Spleen (tissue), 11 donors: Measurements from ENCODE around the gene C4orf50. TPM values are rescaled to one million over a fixed set of nuclear protein-coding genes. Genes with fewer than 3 reads are reported as not detected.

Source experiments
- DNase-seq: peaks from one replicate; pipeline ENCODE4 v3.0.0-alpha.2; 2020
- H3K27ac ChIP-seq, 8 donors: fragments of 200-600 bp; sonication (generic) in 7 of 8; 1 replicate in 4 of 8; 2 replicates in 4 of 8; pipeline versions ENCODE4 v1.5.0 to v1.8.0; 2016 to 2021; ENCODE audit warnings: inconsistent platforms in 4 of 8, mild to moderate bottlenecking in 4 of 8, moderate library complexity in 1 of 8
- H3K27me3 ChIP-seq, 7 donors: fragments of 200-600 bp; sonication (generic) in 6 of 7; replicated peaks in 1 of 7; 1 replicate in 4 of 7; 2 replicates in 3 of 7; pipeline versions ENCODE4 v1.5.0 to v1.8.0; 2016 to 2021; ENCODE audit warnings: inconsistent platforms in 3 of 7, mild to moderate bottlenecking in 1 of 7
- H3K36me3 ChIP-seq, 6 donors: fragments of 200-600 bp; sonication (generic) in 5 of 6; 1 replicate in 4 of 6; 2 replicates in 2 of 6; pipeline versions ENCODE4 v1.5.0 to v1.8.0; 2016 to 2021; ENCODE audit warnings: inconsistent platforms in 2 of 6
- H3K4me1 ChIP-seq, 6 donors: fragments of 200-600 bp; sonication (generic) in 5 of 6; 1 replicate in 3 of 6; 2 replicates in 3 of 6; pipeline versions ENCODE4 v1.5.0 to v1.8.0; 2016 to 2021; ENCODE audit warnings: inconsistent platforms in 3 of 6
- H3K4me3 ChIP-seq, 8 donors: fragments of 200-600 bp; sonication (generic) in 7 of 8; 1 replicate in 4 of 8; 2 replicates in 4 of 8; pipeline versions ENCODE4 v1.5.0 to v1.8.0; 2016 to 2021; ENCODE audit warnings: inconsistent platforms in 4 of 8, mild to moderate bottlenecking in 4 of 8, moderate library complexity in 2 of 8
- H3K9me3 ChIP-seq, 8 donors: fragments of 200-600 bp; sonication (generic) in 7 of 8; 1 replicate in 4 of 8; 2 replicates in 4 of 8; pipeline versions ENCODE4 v1.5.0 to v1.8.0; 2016 to 2021; ENCODE audit warnings: inconsistent platforms in 4 of 8
- POLR2A ChIP-seq, 3 donors: fragments of 450-650 bp; IDR thresholded peaks; one replicate each; pipeline ENCODE4 v1.5.1; 2017; ENCODE audit warnings: antibody characterized with exemption in 3 of 3, mild to moderate bottlenecking in 1 of 3
- POLR2AphosphoS5 ChIP-seq, 3 donors: sonication (generic); formaldehyde crosslinking; IDR thresholded peaks; one replicate each; pipeline ENCODE4 v1.5.1; 2017; ENCODE audit warnings: antibody characterized with exemption in 3 of 3
- WGBS, 5 donors: extraction: QIAGEN DNeasy Blood & Tissue Kit in 3 of 5; methylation state at CpG; one replicate each; pipeline versions ENCODE4 v1.1.5 to v1.1.7; 2013 to 2018; 5-methylcytosine and 5-hydroxymethylcytosine counted together
- intact Hi-C: fragments of 100-400 bp; cut with DNase I; formaldehyde crosslinking; loops from one replicate; pipeline ENCODE4 v1.15.0; 2023; ENCODE audit warnings: low total_unique reads
- polyA plus RNA-seq, 3 donors: library from polyadenylated mRNA; stranded (reverse); fragments of 200-250 nt; gene quantifications; one replicate each; pipeline ENCODE4 v1.2.1, GENCODE V29; 2013
- total RNA-seq, 7 donors: library from RNA; depleted of rRNA in 3 of 7; stranded (reverse); fragments of >200 nt in 3 of 7; fragmentation: NEBNext Ultra II Directional in 4 of 7; extraction: Animal tissue kit (Norgen Biotek cat#: 25700) in 4 of 7; gene quantifications; one replicate each; pipeline versions ENCODE4 v1.1.0 to v1.2.1, GENCODE V29; 2016 to 2021
- TF ChIP-seq, protein P1 (sequence below), 11 experiments: fragments of 200-600 bp in 7 of 11; fragments of 450-650 bp in 4 of 11; sonication (generic) in 4 of 11; IDR thresholded peaks in 8 of 11; conservative IDR thresholded peaks in 3 of 11; 1 replicate in 7 of 11; 2 replicates in 4 of 11; pipeline versions ENCODE4 v1.4.0 to v1.8.0; 2016 to 2021; ENCODE audit warnings: antibody characterized with exemption in 11 of 11, inconsistent platforms in 4 of 11, mild to moderate bottlenecking in 1 of 11
- donor health status: healthy with polysubstance abuse.
- donor health status: DM: no; HTN: no; CAD: no; lungs with moderate emphysema.
- donor health status: DM: no; HTN: no; CAD: no.
- donor health status: Bipolar disorder and iron deficiency.
- donor health status: healthy.
- donor health status: DM: no; HTN: no; CAD: no.
- donor health status: DM: yes; HTN: yes; CAD: no.

C4orf50 gene
- total and polyA plus RNA-seq, 10 donors, result 0.02 to 2.5 (median 0.30) TPM

DNA sequence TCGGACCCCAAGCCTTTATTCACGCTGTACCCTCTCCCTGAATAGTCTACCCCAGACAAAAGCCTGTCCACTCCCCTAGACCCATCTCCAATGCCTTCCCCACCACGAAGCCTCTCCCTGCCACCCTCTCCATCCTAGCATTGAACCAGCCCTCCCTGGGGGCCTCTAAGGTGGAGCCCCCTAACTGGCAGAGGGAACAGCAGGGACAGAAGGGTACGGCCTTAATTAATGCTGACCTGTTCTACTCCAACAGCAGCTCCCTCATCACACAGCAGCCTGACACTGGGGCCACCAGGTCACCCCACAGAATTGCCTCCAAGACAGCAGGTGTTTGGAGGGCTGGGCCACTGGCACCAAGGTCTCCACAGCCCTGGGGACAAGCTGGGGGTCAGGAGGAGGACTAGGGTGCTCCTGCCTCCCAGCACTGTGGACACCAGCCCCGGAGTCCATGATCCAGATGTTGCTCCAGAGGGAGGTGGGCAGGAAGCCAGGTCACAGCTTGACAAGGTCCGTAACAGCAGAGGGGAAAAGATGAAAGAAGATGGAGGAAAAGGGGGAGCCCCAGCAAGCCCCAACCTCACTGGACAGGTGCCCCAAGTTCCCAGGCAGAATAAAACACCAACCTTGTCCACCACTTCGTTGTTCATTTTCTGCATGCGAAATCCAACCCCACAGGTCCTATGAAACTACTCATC lies 129.1 kb downstream of the C4orf50 start:
- peaks cover 0 to 6% (median 0%) of the 10 kb centered on the region in 8 donors for H3K9me3 ChIP-seq
- 24 to 32% (median 29%) methylated on average over 8 of the region's 8 CpGs for WGBS, 5 donors
- H3K4me3 ChIP-seq, result peak overlapping the region in 1 of 8 donors; percentile 30
- no peak for DNase-seq
- no peaks in the 10 kb centered on the region for H3K36me3 ChIP-seq
- H3K4me1 ChIP-seq, result peaks cover 0 to 39% (median 22%) of the 10 kb centered on the region in 6 donors
- TF ChIP-seq, protein P1, sequence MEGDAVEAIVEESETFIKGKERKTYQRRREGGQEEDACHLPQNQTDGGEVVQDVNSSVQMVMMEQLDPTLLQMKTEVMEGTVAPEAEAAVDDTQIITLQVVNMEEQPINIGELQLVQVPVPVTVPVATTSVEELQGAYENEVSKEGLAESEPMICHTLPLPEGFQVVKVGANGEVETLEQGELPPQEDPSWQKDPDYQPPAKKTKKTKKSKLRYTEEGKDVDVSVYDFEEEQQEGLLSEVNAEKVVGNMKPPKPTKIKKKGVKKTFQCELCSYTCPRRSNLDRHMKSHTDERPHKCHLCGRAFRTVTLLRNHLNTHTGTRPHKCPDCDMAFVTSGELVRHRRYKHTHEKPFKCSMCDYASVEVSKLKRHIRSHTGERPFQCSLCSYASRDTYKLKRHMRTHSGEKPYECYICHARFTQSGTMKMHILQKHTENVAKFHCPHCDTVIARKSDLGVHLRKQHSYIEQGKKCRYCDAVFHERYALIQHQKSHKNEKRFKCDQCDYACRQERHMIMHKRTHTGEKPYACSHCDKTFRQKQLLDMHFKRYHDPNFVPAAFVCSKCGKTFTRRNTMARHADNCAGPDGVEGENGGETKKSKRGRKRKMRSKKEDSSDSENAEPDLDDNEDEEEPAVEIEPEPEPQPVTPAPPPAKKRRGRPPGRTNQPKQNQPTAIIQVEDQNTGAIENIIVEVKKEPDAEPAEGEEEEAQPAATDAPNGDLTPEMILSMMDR (IDR thresholded peaks at IDR 0.05 in 8 of 11, conservative IDR thresholded peaks at IDR 0.05 in 3 of 11), result no peak
- TF ChIP-seq POLR2AphosphoS5 (IDR thresholded peaks at IDR 0.05), result no peak
- TF ChIP-seq POLR2A (IDR thresholded peaks at IDR 0.05), result no peak
- no peak overlapping the region for H3K27ac ChIP-seq
- peaks cover 17 to 94% (median 73%) of the 10 kb centered on the region in 7 donors for H3K27me3 ChIP-seq
- intact Hi-C loops, result no loop called here

DNA sequence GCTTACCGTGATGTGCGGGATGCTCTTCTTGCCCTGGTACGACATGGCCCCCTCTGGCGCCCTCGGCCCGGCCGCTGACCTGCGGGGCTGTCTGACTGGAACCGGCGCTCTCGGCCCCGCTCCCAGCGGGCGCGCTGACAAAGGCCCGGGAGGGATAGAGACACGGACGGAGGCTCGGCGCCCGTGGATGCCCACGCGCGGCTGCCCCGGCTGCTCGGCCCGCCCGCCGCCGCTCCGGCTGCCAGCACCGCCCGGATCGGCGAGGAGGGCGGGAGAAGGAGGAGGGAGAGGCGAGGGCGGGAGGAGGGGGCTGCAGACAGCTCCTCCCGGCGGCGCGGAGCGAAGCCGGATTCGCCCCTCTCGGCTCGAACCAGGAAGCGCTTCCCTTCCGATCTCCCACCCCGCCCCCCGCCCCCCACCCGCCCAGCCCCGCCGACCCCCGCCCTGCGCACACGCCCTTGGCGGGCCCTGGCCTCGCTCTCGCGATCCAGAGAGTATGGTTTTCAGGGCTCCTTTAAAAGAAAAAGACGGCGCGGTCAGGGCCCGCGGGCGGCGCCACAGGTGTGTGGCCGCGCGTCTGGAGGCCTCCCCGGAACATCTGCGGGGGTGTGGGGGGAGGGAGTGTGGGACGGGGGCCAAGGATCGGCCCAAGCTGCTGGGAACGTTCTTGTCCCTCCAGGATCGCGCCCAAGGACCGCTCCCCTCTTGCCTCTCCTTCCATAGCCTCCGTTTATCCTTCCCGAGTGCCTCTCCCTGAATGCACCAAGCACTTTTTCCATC lies 129.8 kb downstream of the C4orf50 start:
- no peak overlapping the region for H3K27ac ChIP-seq
- H3K27me3 ChIP-seq, result peaks cover 17 to 87% (median 67%) of the 10 kb centered on the region in 7 donors
- H3K4me1 ChIP-seq, result peaks cover 0 to 39% (median 22%) of the 10 kb centered on the region in 6 donors
- DNase-seq, result no peak
- H3K4me3 ChIP-seq, result peak overlapping the region in 7 of 8 donors; percentile 21 to 56 (median 26)
- TF ChIP-seq POLR2AphosphoS5 (IDR thresholded peaks at IDR 0.05) (no peak), POLR2A (IDR thresholded peaks at IDR 0.05) (no peak)
- TF ChIP-seq, protein P1 (IDR thresholded peaks at IDR 0.05 in 8 of 11, conservative IDR thresholded peaks at IDR 0.05 in 3 of 11), result no peak
- 1 to 5% (median 3%) methylated on average over 24 to 73 of the region's 81 CpGs for WGBS, 5 donors
- H3K36me3 ChIP-seq, result no peaks in the 10 kb centered on the region
- intact Hi-C loops, result no loop called here
- peaks cover 0 to 6% (median 0%) of the 10 kb centered on the region in 8 donors for H3K9me3 ChIP-seq

DNA sequence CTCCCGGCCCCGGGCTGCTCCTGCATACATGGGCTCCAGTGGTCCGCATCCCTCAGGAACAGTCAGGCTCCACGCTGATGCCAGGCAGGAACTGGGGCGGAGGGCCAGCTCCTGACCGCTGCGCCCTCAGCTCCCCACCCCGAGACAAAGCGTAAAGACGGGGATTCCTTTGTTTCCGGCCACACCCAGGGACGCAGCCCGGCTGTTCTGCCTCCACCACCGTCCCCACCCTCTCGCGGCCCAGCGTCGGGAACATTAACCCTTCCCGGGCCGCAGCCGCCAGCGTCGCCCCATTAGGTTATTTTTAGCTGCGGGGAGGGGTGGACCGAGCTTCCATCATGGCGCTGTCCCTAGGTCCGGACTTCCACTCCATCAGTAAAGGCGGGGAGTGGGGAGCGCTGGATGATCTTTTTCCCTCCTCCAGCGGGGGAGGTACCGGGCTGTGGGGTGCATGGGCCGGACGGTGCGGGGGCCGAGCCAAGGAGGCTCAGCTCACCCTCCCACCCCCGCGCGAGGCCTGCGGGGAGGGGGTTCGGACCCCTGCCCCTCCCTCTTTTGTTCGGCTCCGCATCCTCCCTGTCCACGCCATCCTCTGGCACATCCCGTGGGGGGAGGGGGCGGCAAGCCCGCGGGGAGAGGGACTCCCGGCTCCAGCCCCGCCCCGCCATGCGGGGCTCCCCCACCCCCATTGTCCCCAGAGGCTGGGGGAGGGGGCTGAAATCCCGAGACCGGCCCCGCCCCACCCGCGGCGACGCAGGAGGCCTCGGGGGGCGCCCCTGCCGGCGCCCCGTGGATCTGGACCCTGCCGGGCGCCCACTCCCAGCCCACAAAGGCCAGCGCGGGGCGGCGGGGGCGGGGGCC lies 130.6 kb downstream of the C4orf50 start:
- H3K4me1 ChIP-seq, result peaks cover 0 to 36% (median 22%) of the 10 kb centered on the region in 6 donors
- peaks cover 0 to 4% (median 0%) of the 10 kb centered on the region in 8 donors for H3K9me3 ChIP-seq
- H3K27ac ChIP-seq, result no peak overlapping the region
- TF ChIP-seq POLR2A (IDR thresholded peaks at IDR 0.05) (no peak), POLR2AphosphoS5 (IDR thresholded peaks at IDR 0.05) (no peak)
- TF ChIP-seq, protein P1 (IDR thresholded peaks at IDR 0.05 in 8 of 11, conservative IDR thresholded peaks at IDR 0.05 in 3 of 11), result no peak
- peak overlapping the region in 7 of 8 donors; percentile 21 to 56 (median 26) for H3K4me3 ChIP-seq
- intact Hi-C loops, result no loop called here
- H3K27me3 ChIP-seq, result peaks cover 17 to 83% (median 63%) of the 10 kb centered on the region in 7 donors
- H3K36me3 ChIP-seq, result no peaks in the 10 kb centered on the region
- no peak for DNase-seq
- 4 to 6% (median 6%) methylated on average over 32 to 66 of the region's 70 CpGs for WGBS, 5 donors
